SK-N-SH (cell line): ENCODE measurements around the gene EBF3. TPM values are rescaled to one million over a fixed set of nuclear protein-coding genes. Genes with fewer than 3 reads are reported as not detected.

Source experiments
- CTCF ChIA-PET: fragments of 300-600, 350-600 bp; formaldehyde crosslinking; extraction: SDS; loops from one replicate; lab custom pipeline; 2021; lab: Yijun Ruan, JAX
- POLR2A ChIA-PET: fragments of 350-600 bp; sonication (Branson Sonifier 250); formaldehyde crosslinking; extraction: SDS; loops from one replicate; lab custom pipeline; 2020; ENCODE audit warnings: antibody characterized with exemption, inconsistent platforms; lab: Yijun Ruan, JAX
- DNase-seq: peaks from one replicate; pipeline ENCODE4 v3.0.0; 2012
- H2AFZ ChIP-seq: fragments of 200-600 bp; sonication (generic); 2 replicates; pipeline ENCODE4 v1.8.1; 2016; ENCODE audit warnings: antibody characterized with exemption, mild to moderate bottlenecking, low read depth
- H3F3A ChIP-seq: fragments of 200-600 bp; sonication (generic); replicated peaks from 2 replicates; pipeline ENCODE3; 2016; ENCODE audit warnings: antibody characterized with exemption, mild to moderate bottlenecking; ENCODE audit not compliant: insufficient read depth
- H3K27ac ChIP-seq, 2 experiments: fragments of 200-500 bp in 1 of 2; fragments of 200-600 bp in 1 of 2; sonication (Bioruptor generic) in 1 of 2; sonication (generic), shearing (Covaris generic) in 1 of 2; 2 replicates each; pipeline versions ENCODE4 v1.5.1 to v1.6.1; 2014 to 2016; ENCODE audit warnings: low read depth in 2 of 2, inconsistent platforms in 1 of 2, low read length in 1 of 2, mild to moderate bottlenecking in 1 of 2, mixed read lengths in 1 of 2
- H3K27me3 ChIP-seq: fragments of 200-600 bp; sonication (generic), shearing (Covaris generic); 2 replicates; pipeline ENCODE4 v1.6.1; 2016; ENCODE audit warnings: mixed run types; ENCODE audit not compliant: insufficient read depth
- H3K36me3 ChIP-seq, 2 experiments: fragments of 200-500 bp in 1 of 2; fragments of 200-600 bp in 1 of 2; sonication (Bioruptor generic) in 1 of 2; sonication (generic) in 1 of 2; replicated peaks in 1 of 2; 2 replicates each; pipeline versions ENCODE3 to v1.5.1; 2014 to 2016; ENCODE audit warnings: low read length in 1 of 2, mild to moderate bottlenecking in 1 of 2; ENCODE audit not compliant: insufficient read depth in 2 of 2, control insufficient read depth in 1 of 2
- H3K4me1 ChIP-seq, 2 experiments: fragments of 200-500 bp in 1 of 2; fragments of 200-600 bp in 1 of 2; sonication (Bioruptor generic) in 1 of 2; sonication (generic), shearing (Covaris generic) in 1 of 2; 2 replicates each; pipeline versions ENCODE4 v1.5.1 to v1.6.1; 2014 to 2016; ENCODE audit warnings: low read depth in 1 of 2, low read length in 1 of 2, mixed run types in 1 of 2; ENCODE audit not compliant: insufficient read depth in 2 of 2, control insufficient read depth in 1 of 2
- H3K4me2 ChIP-seq: fragments of 200-600 bp; sonication (generic), shearing (Covaris generic); 2 replicates; pipeline ENCODE4 v1.6.1; 2017; ENCODE audit warnings: mixed run types
- H3K4me3 ChIP-seq, 2 experiments: fragments of 200-500 bp in 1 of 2; fragments of 200-600 bp in 1 of 2; sonication (Bioruptor generic) in 1 of 2; sonication (generic), shearing (Covaris generic) in 1 of 2; 2 replicates each; pipeline versions ENCODE4 v1.5.1 to v1.8.1; 2014 to 2016; ENCODE audit warnings: low read depth in 2 of 2, inconsistent platforms in 1 of 2, low read length in 1 of 2, mild to moderate bottlenecking in 1 of 2, mixed read lengths in 1 of 2, moderate library complexity in 1 of 2
- H3K79me2 ChIP-seq: fragments of 200-600 bp; sonication (generic); 2 replicates; pipeline ENCODE4 v1.8.1; 2017; ENCODE audit warnings: mild to moderate bottlenecking; ENCODE audit not compliant: insufficient read depth
- H3K9ac ChIP-seq: fragments of 200-600 bp; sonication (generic); 2 replicates; pipeline ENCODE4 v1.6.1; 2017; ENCODE audit warnings: mixed run types
- H3K9me2 ChIP-seq: fragments of 200-600 bp; sonication (generic); 2 replicates; pipeline ENCODE4 v1.6.1; 2017; ENCODE audit warnings: mixed run types
- H3K9me3 ChIP-seq: fragments of 200-600 bp; sonication (generic); 2 replicates; pipeline ENCODE4 v1.6.1; 2017; ENCODE audit warnings: mixed run types, mild to moderate bottlenecking, moderate library complexity
- H4K20me1 ChIP-seq: fragments of 200-600 bp; sonication (generic); 2 replicates; pipeline ENCODE4 v1.6.1; 2017; ENCODE audit warnings: mild to moderate bottlenecking, mixed run types; ENCODE audit not compliant: insufficient read depth
- EP300 ChIP-seq, 2 experiments: IDR thresholded peaks; 2 replicates each; pipeline versions ENCODE4 v1.4.0 to v1.6.1; 2012; ENCODE audit warnings: borderline replicate concordance in 1 of 2, low read depth in 1 of 2, low read length in 1 of 2
- EZH2phosphoT487 ChIP-seq: fragments of 200-600 bp; sonication (generic); IDR thresholded peaks from 2 replicates; pipeline ENCODE4 v1.6.1; 2017; ENCODE audit warnings: low read depth, mixed run types, mild to moderate bottlenecking, antibody characterized with exemption, moderate library complexity, borderline replicate concordance
- FOXJ3 ChIP-seq: sonication (generic); formaldehyde crosslinking; IDR thresholded peaks from 2 replicates; pipeline ENCODE4 v1.5.1; 2020; ENCODE audit warnings: mild to moderate bottlenecking, missing genetic modification reagents
- IRF3 ChIP-seq: fragments of 150-350 bp; IDR thresholded peaks from 2 replicates; pipeline ENCODE4 v1.6.1; 2016; ENCODE audit warnings: mild to moderate bottlenecking, low read depth, low read length
- MEF2A ChIP-seq: IDR thresholded peaks from 2 replicates; pipeline ENCODE4 v1.4.0; 2012; ENCODE audit warnings: low read depth, borderline replicate concordance
- MXI1 ChIP-seq: IDR thresholded peaks from 2 replicates; pipeline ENCODE4 v1.6.1; 2012; ENCODE audit warnings: mild to moderate bottlenecking, low read depth, low read length, improper control_type of control experiment
- NRF1 ChIP-seq: IDR thresholded peaks from 2 replicates; pipeline ENCODE4 v1.6.1; 2012; ENCODE audit warnings: low read depth, mild to moderate bottlenecking, low read length
- PBX3 ChIP-seq: IDR thresholded peaks from 2 replicates; pipeline ENCODE4; 2012
- RXRA ChIP-seq: IDR thresholded peaks from 2 replicates; pipeline ENCODE4 v1.4.0; 2012; ENCODE audit warnings: low read depth, mild to moderate bottlenecking, borderline replicate concordance
- SIN3A ChIP-seq: IDR thresholded peaks from 2 replicates; pipeline ENCODE4 v1.6.1; 2012; ENCODE audit warnings: low read depth, mild to moderate bottlenecking, low read length, moderate library complexity, borderline replicate concordance
- SMC3 ChIP-seq: IDR thresholded peaks from 2 replicates; pipeline ENCODE4 v1.6.1; 2012; ENCODE audit warnings: low read depth, low read length, improper control_type of control experiment
- USF1 ChIP-seq: IDR thresholded peaks from 2 replicates; pipeline ENCODE4 v1.4.0; 2012; ENCODE audit warnings: low read depth, borderline replicate concordance
- USF2 ChIP-seq: fragments of 150-350 bp; IDR thresholded peaks from 2 replicates; pipeline ENCODE4 v1.6.1; 2017; ENCODE audit warnings: antibody characterized with exemption, low read length, low read depth, borderline replicate concordance
- YY1 ChIP-seq: IDR thresholded peaks from 2 replicates; pipeline ENCODE4 v1.4.0; 2012; ENCODE audit warnings: low read depth, mild to moderate bottlenecking
- ZBTB33 ChIP-seq: IDR thresholded peaks from 2 replicates; pipeline ENCODE4 v1.4.0; 2012; ENCODE audit warnings: low read depth, borderline replicate concordance
- WGBS: methylation state at CpG from one replicate; pipeline ENCODE4 v1.1.6; 2017; ENCODE audit warnings: low lambda C conversion rate; 5-methylcytosine and 5-hydroxymethylcytosine counted together
- polyA plus RNA-seq, 3 experiments: library from polyadenylated mRNA; depleted of rRNA; stranded (reverse); fragments of >200 nt; gene quantifications; 2 replicates each; pipeline ENCODE4 v1.2.3, GENCODE V29; 2012

Gene EBF3
- polyA plus RNA-seq, 1 of the 3 experiments (the other 2 are of a cell fraction) = not detected

- Histone ChIP-seq H3K9me3 (no peaks in the 10 kb centered on the region), H3K79me2 (no peaks in the 10 kb centered on the region), H3K27me3 (peaks cover 58% of the 10 kb centered on the region), H3K4me1 (peaks cover 0 to 6% of the 10 kb centered on the region in 2 experiments; a peak in 1 of 4 replicates), H3K27ac (no peak overlapping the region), H3K4me3 (no peak overlapping the region), H4K20me1 (no peaks in the 10 kb centered on the region), H3F3A (no peaks in the 10 kb centered on the region), H3K9me2 (no peaks in the 10 kb centered on the region), H3K4me2 (no peak overlapping the region), H2AFZ (no peak overlapping the region), H3K36me3 (no peaks in the 10 kb centered on the region), H3K9ac (no peak overlapping the region)
- WGBS = 37% methylated on average over 9 of the region's 103 CpGs
- POLR2A ChIA-PET = no interaction called here
- DNase-seq = no peak
- CTCF ChIA-PET = interaction anchor here (1.1 to 1.3 kb wide), 2 partner anchors 15 to 927 kb away, joined by 3 to 6 read pairs; no protein-coding TSS in a partner anchor
- no peak for TF ChIP-seq USF2
- no peak for TF ChIP-seq PBX3
- TF ChIP-seq IRF3 = no peak
- no peak for TF ChIP-seq YY1
- TF ChIP-seq USF1 = no peak
- no peak for TF ChIP-seq NRF1
- TF ChIP-seq ZBTB33 = no peak
- no peak for TF ChIP-seq MXI1
- TF ChIP-seq SMC3 = no peak
- no peak for TF ChIP-seq FOXJ3 (CRISPR knock-in tag)
- no peak for TF ChIP-seq EZH2phosphoT487
- no peak for TF ChIP-seq RXRA
- TF ChIP-seq EP300 (IDR thresholded peaks at IDR 0.05; ENCODE audit: borderline replicate concordance in 1 of 2, low read depth in 1 of 2, low read length in 1 of 2) = no peak
- no peak for TF ChIP-seq MEF2A
- no peak for TF ChIP-seq SIN3A
Measured at GRCh38 chr10:129958629-129959543, 5.2 kb downstream of the EBF3 start.
